ENCODE results near the gene LY6G5B.

- TF ChIP-seq POLR2AphosphoS5 (IDR thresholded peaks at IDR 0.05; ENCODE audit: low read depth, low read length): 0 out of 2 replicates have a peak, but pooled peaks have one; percentile 47
- TF ChIP-seq, protein P1, sequence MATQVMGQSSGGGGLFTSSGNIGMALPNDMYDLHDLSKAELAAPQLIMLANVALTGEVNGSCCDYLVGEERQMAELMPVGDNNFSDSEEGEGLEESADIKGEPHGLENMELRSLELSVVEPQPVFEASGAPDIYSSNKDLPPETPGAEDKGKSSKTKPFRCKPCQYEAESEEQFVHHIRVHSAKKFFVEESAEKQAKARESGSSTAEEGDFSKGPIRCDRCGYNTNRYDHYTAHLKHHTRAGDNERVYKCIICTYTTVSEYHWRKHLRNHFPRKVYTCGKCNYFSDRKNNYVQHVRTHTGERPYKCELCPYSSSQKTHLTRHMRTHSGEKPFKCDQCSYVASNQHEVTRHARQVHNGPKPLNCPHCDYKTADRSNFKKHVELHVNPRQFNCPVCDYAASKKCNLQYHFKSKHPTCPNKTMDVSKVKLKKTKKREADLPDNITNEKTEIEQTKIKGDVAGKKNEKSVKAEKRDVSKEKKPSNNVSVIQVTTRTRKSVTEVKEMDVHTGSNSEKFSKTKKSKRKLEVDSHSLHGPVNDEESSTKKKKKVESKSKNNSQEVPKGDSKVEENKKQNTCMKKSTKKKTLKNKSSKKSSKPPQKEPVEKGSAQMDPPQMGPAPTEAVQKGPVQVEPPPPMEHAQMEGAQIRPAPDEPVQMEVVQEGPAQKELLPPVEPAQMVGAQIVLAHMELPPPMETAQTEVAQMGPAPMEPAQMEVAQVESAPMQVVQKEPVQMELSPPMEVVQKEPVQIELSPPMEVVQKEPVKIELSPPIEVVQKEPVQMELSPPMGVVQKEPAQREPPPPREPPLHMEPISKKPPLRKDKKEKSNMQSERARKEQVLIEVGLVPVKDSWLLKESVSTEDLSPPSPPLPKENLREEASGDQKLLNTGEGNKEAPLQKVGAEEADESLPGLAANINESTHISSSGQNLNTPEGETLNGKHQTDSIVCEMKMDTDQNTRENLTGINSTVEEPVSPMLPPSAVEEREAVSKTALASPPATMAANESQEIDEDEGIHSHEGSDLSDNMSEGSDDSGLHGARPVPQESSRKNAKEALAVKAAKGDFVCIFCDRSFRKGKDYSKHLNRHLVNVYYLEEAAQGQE (IDR thresholded peaks at IDR 0.05; ENCODE audit: insufficient read depth in 1 of 2, low read depth in 2 of 2, low read length in 2 of 2): no peak
- TF ChIP-seq TAF1 (IDR thresholded peaks at IDR 0.05; ENCODE audit: borderline replicate concordance, insufficient read depth, low read length): no peak
- TF ChIP-seq SIN3A (IDR thresholded peaks at IDR 0.05; ENCODE audit: borderline replicate concordance, insufficient read depth, low read length): no peak
These were observed 36.3 kb upstream of the LY6G5B start for GRCh38 chr6:31633447-31633846.
